ENCODE results near the gene EGFR. TPM values are rescaled to one million over a fixed set of nuclear protein-coding genes. Genes with fewer than 3 reads are reported as not detected.

Gene EGFR
- total and polyA plus RNA-seq, 7 donors = 3.6 to 39.7 (median 14.1) TPM

DNA sequence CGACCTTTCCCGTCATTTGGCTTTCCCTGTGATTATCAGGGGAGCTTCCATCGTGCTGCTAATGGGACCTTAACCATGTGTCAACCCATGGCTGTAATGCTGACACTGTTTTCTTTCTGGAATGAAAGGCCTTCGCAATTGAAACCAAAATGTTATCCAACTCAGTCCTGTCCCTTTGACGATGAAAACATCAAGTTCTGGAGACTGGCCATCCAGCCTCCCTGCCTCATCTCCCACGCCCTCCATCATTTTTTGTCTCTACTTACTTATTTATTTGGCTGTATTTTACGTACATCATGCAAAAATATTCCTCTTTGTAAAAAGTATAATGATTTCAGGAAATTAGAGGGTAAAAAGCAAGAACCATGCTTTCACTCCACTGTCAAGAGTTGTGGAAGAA is 69.8 kb downstream of the EGFR start:
- intact Hi-C loops (cut with DNase I) = no loop called here
- no peak overlapping the region for H3K4me3 ChIP-seq
- H3K27me3 ChIP-seq (ENCODE audit: insufficient read depth in 3 of 3, low read length in 2 of 3) = no peaks in the 10 kb centered on the region
- DNase-seq (no peak), ATAC-seq (no peak)
- TF ChIP-seq, protein P1, sequence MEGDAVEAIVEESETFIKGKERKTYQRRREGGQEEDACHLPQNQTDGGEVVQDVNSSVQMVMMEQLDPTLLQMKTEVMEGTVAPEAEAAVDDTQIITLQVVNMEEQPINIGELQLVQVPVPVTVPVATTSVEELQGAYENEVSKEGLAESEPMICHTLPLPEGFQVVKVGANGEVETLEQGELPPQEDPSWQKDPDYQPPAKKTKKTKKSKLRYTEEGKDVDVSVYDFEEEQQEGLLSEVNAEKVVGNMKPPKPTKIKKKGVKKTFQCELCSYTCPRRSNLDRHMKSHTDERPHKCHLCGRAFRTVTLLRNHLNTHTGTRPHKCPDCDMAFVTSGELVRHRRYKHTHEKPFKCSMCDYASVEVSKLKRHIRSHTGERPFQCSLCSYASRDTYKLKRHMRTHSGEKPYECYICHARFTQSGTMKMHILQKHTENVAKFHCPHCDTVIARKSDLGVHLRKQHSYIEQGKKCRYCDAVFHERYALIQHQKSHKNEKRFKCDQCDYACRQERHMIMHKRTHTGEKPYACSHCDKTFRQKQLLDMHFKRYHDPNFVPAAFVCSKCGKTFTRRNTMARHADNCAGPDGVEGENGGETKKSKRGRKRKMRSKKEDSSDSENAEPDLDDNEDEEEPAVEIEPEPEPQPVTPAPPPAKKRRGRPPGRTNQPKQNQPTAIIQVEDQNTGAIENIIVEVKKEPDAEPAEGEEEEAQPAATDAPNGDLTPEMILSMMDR (IDR thresholded peaks at IDR 0.05) = no peak
- H3K4me1 ChIP-seq = peaks cover 39% of the 10 kb centered on the region
- H3K9me3 ChIP-seq = no peaks in the 10 kb centered on the region
- no peak overlapping the region for H3K27ac ChIP-seq
- H3K36me3 ChIP-seq (ENCODE audit: insufficient read depth in 1 of 2, low read depth in 1 of 2) = no peaks in the 10 kb centered on the region
- WGBS, 3 donors = 49 to 57% (median 52%) methylated on average over 7 of the region's 7 CpGs

DNA sequence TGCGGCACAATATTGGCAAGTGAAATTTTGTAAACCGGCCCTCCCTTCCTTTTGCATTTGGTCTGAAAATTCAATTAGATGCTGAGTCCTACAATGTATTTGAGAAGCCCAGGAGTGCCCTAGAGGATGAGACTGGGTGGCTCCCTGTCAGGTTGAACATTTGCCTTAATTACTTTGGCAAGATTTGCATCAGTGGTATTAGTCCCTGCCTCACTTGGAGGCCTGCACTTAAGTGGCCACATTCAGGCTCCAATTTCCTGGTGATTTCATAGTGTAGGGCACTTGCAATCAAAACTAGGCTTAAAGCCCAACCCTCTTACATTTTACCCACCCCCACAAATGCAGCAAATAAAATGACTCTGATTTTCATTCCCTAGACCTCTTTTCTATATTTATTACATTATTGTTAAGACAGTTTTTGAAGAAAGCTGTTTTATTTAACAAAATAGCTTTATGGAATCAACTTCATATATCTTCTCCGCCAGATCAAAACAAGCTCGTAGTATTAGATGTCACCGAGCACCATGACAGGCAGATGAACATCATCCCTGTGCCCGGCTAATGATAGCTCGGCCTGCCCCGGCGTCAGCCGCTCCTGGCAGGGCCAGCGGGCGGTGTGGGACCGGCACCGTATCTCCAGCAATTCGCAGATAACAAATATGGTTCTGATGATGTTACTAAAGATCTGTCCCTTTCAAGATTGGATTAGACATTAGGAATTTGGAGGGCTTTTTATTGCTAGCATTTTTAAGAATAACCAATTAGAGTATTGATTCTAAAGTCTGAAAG is 73.6 kb downstream of the EGFR start:
- 26 to 58% (median 28%) methylated on average over 15 of the region's 15 CpGs for WGBS, 3 donors
- no peaks in the 10 kb centered on the region for H3K9me3 ChIP-seq
- peak in 1 of 2 donors; percentile 69 for DNase-seq
- peak overlapping the region; percentile 5 for H3K4me3 ChIP-seq
- intact Hi-C loops (cut with DNase I) = no loop called here
- no peaks in the 10 kb centered on the region for H3K27me3 ChIP-seq (ENCODE audit: insufficient read depth in 3 of 3, low read length in 2 of 3)
- H3K4me1 ChIP-seq = peaks cover 47% of the 10 kb centered on the region
- H3K27ac ChIP-seq = peak overlapping the region; percentile 72
- peak; percentile 84 to 94 (median 88) for ATAC-seq
- no peaks in the 10 kb centered on the region for H3K36me3 ChIP-seq (ENCODE audit: insufficient read depth in 1 of 2, low read depth in 1 of 2)
- TF ChIP-seq, protein P1 (IDR thresholded peaks at IDR 0.05) = no peak

DNA sequence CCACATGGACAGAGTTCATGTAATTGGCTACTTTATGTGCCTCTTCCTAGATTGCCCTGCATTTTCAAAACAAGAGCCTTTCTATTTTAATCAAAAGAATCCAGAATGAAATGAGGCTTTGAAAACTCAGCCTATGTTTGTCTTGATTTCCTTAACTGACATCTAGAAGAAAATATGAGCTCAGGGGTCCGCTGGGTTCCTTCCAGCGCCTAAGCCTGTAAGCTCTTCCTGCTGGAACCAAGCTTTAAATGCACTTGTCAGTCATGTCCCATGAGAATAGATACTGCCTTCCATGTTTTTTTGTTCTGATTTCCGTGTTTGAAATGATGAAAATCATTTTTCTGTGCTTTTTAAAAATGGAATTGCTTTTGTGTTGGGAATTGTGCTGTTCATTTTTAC is 74.2 kb downstream of the EGFR start:
- 46 to 60% (median 55%) methylated on average over 3 of the region's 3 CpGs for WGBS, 3 donors
- Histone ChIP-seq H3K27ac (peak overlapping the region; percentile 72), H3K9me3 (no peaks in the 10 kb centered on the region), H3K4me1 (peaks cover 47% of the 10 kb centered on the region), H3K27me3 (ENCODE audit: insufficient read depth in 3 of 3, low read length in 2 of 3) (no peaks in the 10 kb centered on the region), H3K36me3 (ENCODE audit: insufficient read depth in 1 of 2, low read depth in 1 of 2) (no peaks in the 10 kb centered on the region), H3K4me3 (peak overlapping the region; percentile 5)
- TF ChIP-seq, protein P1 (IDR thresholded peaks at IDR 0.05) = no peak
- intact Hi-C loops (cut with DNase I) = no loop called here
- no peak for DNase-seq
- no peak for ATAC-seq

DNA sequence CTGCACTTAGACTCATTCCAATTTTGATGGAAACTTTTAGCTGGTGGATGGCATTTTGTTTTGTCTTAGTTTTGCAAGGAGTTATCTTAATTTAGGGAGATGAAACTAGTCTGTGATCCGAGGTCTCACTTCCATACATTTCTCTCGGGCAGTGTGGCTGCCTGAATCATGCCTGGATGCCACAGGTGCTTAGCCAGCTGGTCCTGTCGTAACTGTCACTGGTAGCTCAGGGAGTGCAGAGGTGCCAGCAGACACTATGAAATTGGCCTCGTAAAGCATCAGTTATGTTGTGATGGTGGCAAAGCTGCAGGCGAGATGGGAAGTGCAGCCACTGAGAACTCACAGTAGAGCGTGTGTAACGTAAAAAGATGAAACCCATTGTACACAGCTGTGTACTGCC is 74.9 kb downstream of the EGFR start:
- Histone ChIP-seq H3K4me1 (peaks cover 49% of the 10 kb centered on the region), H3K27ac (peak overlapping the region; percentile 72), H3K9me3 (no peaks in the 10 kb centered on the region), H3K4me3 (no peak overlapping the region), H3K27me3 (ENCODE audit: insufficient read depth in 3 of 3, low read length in 2 of 3) (no peaks in the 10 kb centered on the region), H3K36me3 (ENCODE audit: insufficient read depth in 1 of 2, low read depth in 1 of 2) (no peaks in the 10 kb centered on the region)
- peak; percentile 47 to 72 (median 56) for ATAC-seq
- TF ChIP-seq, protein P1 (IDR thresholded peaks at IDR 0.05) = no peak
- WGBS, 3 donors = 49 to 70% (median 50%) methylated on average over 7 of the region's 7 CpGs
- intact Hi-C loops (cut with DNase I) = no loop called here
- DNase-seq = no peak
